HepG2 (cell line): ENCODE data around the gene ZNF425. TPM values are rescaled to one million over a fixed set of nuclear protein-coding genes. Genes with fewer than 3 reads are reported as not detected.
A peak's percentile ranks its signal among the peaks of the same experiment; 100 is the strongest.

ENCODE experiments used
- ETV5 ChIP-seq: IDR thresholded peaks from 2 replicates; pipeline ENCODE4 v1.6.1; 2018; ENCODE audit warnings: missing biosample characterization, missing genetic modification reagents, inconsistent platforms, borderline replicate concordance
- HIC2 ChIP-seq: sonication (generic); formaldehyde crosslinking; IDR thresholded peaks from 2 replicates; pipeline ENCODE4 v1.9.0; 2022; ENCODE audit warnings: low read depth, missing genetic modification reagents
- HNRNPL ChIP-seq: fragments of 200-400 bp; formaldehyde crosslinking; IDR thresholded peaks from 2 replicates; pipeline ENCODE4 v1.6.1; 2017; ENCODE audit warnings: mild to moderate bottlenecking, low read depth, low read length
- IKZF5 ChIP-seq: IDR thresholded peaks from 2 replicates; pipeline ENCODE4 v1.6.1; 2018; ENCODE audit warnings: missing genetic modification reagents, mild to moderate bottlenecking, missing compliant biosample characterization
- JUN ChIP-seq: sonication (generic); formaldehyde crosslinking; IDR thresholded peaks from 2 replicates; pipeline ENCODE4 v1.4.0; 2020; ENCODE audit warnings: mild to moderate bottlenecking, missing genetic modification reagents
- PAWR ChIP-seq: sonication (generic); formaldehyde crosslinking; IDR thresholded peaks from 2 replicates; pipeline ENCODE4 v1.4.0; 2020; ENCODE audit warnings: missing genetic modification reagents, mild to moderate bottlenecking, borderline replicate concordance
- RFX5 ChIP-seq: IDR thresholded peaks from 2 replicates; pipeline ENCODE4 v1.6.1; 2011; ENCODE audit warnings: low read depth, low read length, improper control_type of control experiment
- RFXANK ChIP-seq: IDR thresholded peaks from 2 replicates; pipeline ENCODE4 v1.6.1; 2016
- SNRNP70 ChIP-seq: fragments of 200-400 bp; formaldehyde crosslinking; IDR thresholded peaks from 2 replicates; pipeline ENCODE4 v1.6.1; 2017; ENCODE audit warnings: mild to moderate bottlenecking, low read depth, low read length, moderate library complexity
- XRCC5 ChIP-seq: fragments of 200-400 bp; formaldehyde crosslinking; optimal IDR thresholded peaks from 2 replicates; pipeline ENCODE3; 2017; ENCODE audit warnings: mild to moderate bottlenecking, low read length
- ZNF318 ChIP-seq: sonication (generic); formaldehyde crosslinking; IDR thresholded peaks from 2 replicates; pipeline ENCODE4 v1.4.0; 2020; ENCODE audit warnings: mild to moderate bottlenecking, missing genetic modification reagents
- ZNF326 ChIP-seq: sonication (generic); formaldehyde crosslinking; IDR thresholded peaks from 2 replicates; pipeline ENCODE4 v1.4.0; 2020; ENCODE audit warnings: missing genetic modification reagents, borderline replicate concordance
- ZNF441 ChIP-seq: sonication (generic); formaldehyde crosslinking; IDR thresholded peaks from 2 replicates; pipeline ENCODE4 v1.7.0; 2021; ENCODE audit warnings: missing genetic modification reagents, borderline replicate concordance
- ZNF570 ChIP-seq: sonication (generic); formaldehyde crosslinking; IDR thresholded peaks from 2 replicates; pipeline ENCODE4 v1.4.0; 2020; ENCODE audit warnings: mild to moderate bottlenecking, missing genetic modification reagents, borderline replicate concordance
- ZNF703 ChIP-seq: sonication (generic); formaldehyde crosslinking; IDR thresholded peaks from 2 replicates; pipeline ENCODE4 v1.5.1; 2020; ENCODE audit warnings: missing genetic modification reagents, mild to moderate bottlenecking, moderate library complexity, borderline replicate concordance
- ZNF781 ChIP-seq: sonication (generic); formaldehyde crosslinking; IDR thresholded peaks from 2 replicates; pipeline ENCODE4 v1.5.1; 2020; ENCODE audit warnings: borderline replicate concordance, mild to moderate bottlenecking, missing genetic modification reagents; ENCODE audit errors: not compliant biosample characterization
- ZNF83 ChIP-seq: sonication (generic); formaldehyde crosslinking; IDR thresholded peaks from 2 replicates; pipeline ENCODE4 v1.4.0; 2020; ENCODE audit warnings: missing genetic modification reagents, mild to moderate bottlenecking, borderline replicate concordance
- ZNF841 ChIP-seq: sonication (generic); formaldehyde crosslinking; IDR thresholded peaks from 2 replicates; pipeline ENCODE4 v1.8.1; 2023; ENCODE audit warnings: missing genetic modification reagents, borderline replicate concordance
- polyA plus RNA-seq, 8 experiments: library from polyadenylated mRNA; depleted of rRNA in 3 of 8; stranded (reverse) in 7 of 8; unstranded in 1 of 8; fragments of >200 nt; fragmentation: Illumina TruSeq in 4 of 8; extraction: Trizol in 4 of 8; gene quantifications; 2 replicates each; pipeline versions ENCODE4 v1.2.1 to v1.2.3, GENCODE V29; 2011 to 2016; ENCODE audit warnings: low read depth in 4 of 8, missing spikeins in 1 of 8, mixed read lengths in 1 of 8; ENCODE audit not compliant: insufficient read depth in 1 of 8
- total RNA-seq, 5 experiments: library from RNA; depleted of rRNA; stranded (reverse); fragments of >200 nt; fragmentation: Illumina TruSeq; extraction: Trizol; gene quantifications; 2 replicates each; pipeline ENCODE4 v1.2.3, GENCODE V29; 2016; ENCODE audit warnings: low read depth in 1 of 5

Gene ZNF425
- total and polyA plus RNA-seq, 2 of the 13 experiments (the other 11 are each of a cell fraction or from before 2014, with no cell fraction given) = 0.51 to 1.1 TPM

- peak; percentile 65; the same call in 1 of the 2 replicates for TF ChIP-seq ZNF318 (CRISPR knock-in tag)
- no peak for TF ChIP-seq ZNF326 (CRISPR knock-in tag)
- peak; percentile 91 for TF ChIP-seq IKZF5 (CRISPR knock-in tag)
- TF ChIP-seq ZNF841 (CRISPR knock-in tag) = peak; percentile 76
- no peak for TF ChIP-seq SNRNP70
- TF ChIP-seq ETV5 = peak; percentile 92
- peak; percentile 73 for TF ChIP-seq JUN (CRISPR knock-in tag)
- TF ChIP-seq ZNF83 (CRISPR knock-in tag) = no peak
- peak; percentile 24; the same call in 1 of the 2 replicates for TF ChIP-seq ZNF570 (CRISPR knock-in tag)
- TF ChIP-seq ZNF441 (CRISPR knock-in tag) = peak; percentile 81
- peak; percentile 65 for TF ChIP-seq ZNF781 (CRISPR knock-in tag)
- no peak for TF ChIP-seq HIC2
- peak; percentile 61; the same call in 1 of the 2 replicates for TF ChIP-seq ZNF703
- peak; percentile 61 for TF ChIP-seq PAWR (CRISPR knock-in tag)
- no peak; the same call in 1 of the 2 replicates for TF ChIP-seq RFXANK (CRISPR knock-in tag)
- peak; percentile 69; the same call in 1 of the 2 replicates for TF ChIP-seq HNRNPL
- peak; percentile 97 for TF ChIP-seq XRCC5
- no peak for TF ChIP-seq RFX5
Measured at GRCh38 chr7:149125863-149126661, at the start of gene ZNF425 (continued).
